Uterus (tissue), 4 donors: ENCODE results near the gene NELFB. TPM values are rescaled to one million over a fixed set of nuclear protein-coding genes. Genes with fewer than 3 reads are reported as not detected.

ENCODE experiments used
- DNase-seq, 2 donors: peaks; one replicate each; pipeline ENCODE4 v3.0.0-alpha.2; 2019 to 2020
- H3K27ac ChIP-seq, 2 donors: fragments of 200-600 bp; sonication (generic); 1 replicate in 1 of 2; 2 replicates in 1 of 2; pipeline ENCODE4 v1.5.1; 2016 to 2018
- H3K27me3 ChIP-seq, 2 donors: fragments of 200-600 bp; sonication (generic); one replicate each; pipeline ENCODE4 v1.5.1; 2018 to 2019; ENCODE audit warnings: control low read depth in 1 of 2
- H3K36me3 ChIP-seq, 2 donors: fragments of 200-600 bp; sonication (generic); one replicate each; pipeline ENCODE4 v1.5.1; 2019; ENCODE audit warnings: control low read depth in 1 of 2
- H3K4me1 ChIP-seq, 2 donors: fragments of 200-600 bp; sonication (generic); one replicate each; pipeline ENCODE4 v1.5.1; 2018 to 2019; ENCODE audit warnings: control low read depth in 1 of 2
- H3K4me3 ChIP-seq, 2 donors: fragments of 200-600 bp; sonication (generic); 1 replicate in 1 of 2; 2 replicates in 1 of 2; pipeline ENCODE4 v1.5.1; 2018 to 2019; ENCODE audit warnings: mild to moderate bottlenecking in 1 of 2
- H3K9me3 ChIP-seq, 2 donors: fragments of 200-600 bp; sonication (generic); one replicate each; pipeline ENCODE4 v1.5.1; 2019; ENCODE audit warnings: control low read depth in 1 of 2
- POLR2A ChIP-seq, 2 donors: fragments of 450-650 bp; IDR thresholded peaks; one replicate each; pipeline ENCODE4 v1.6.1; 2016; ENCODE audit warnings: antibody characterized with exemption in 2 of 2, mild to moderate bottlenecking in 1 of 2, moderate library complexity in 1 of 2
- intact Hi-C: fragments of 100-400 bp; cut with DNase I; formaldehyde crosslinking; loops from one replicate; pipeline ENCODE4 v1.15.1; 2023; ENCODE audit warnings: low total_unique reads
- total RNA-seq, 4 donors: library from RNA; depleted of rRNA in 3 of 4; stranded (reverse); fragments of >200 nt in 3 of 4; gene quantifications; one replicate each; pipeline versions ENCODE4 v1.1.0 to v1.2.4, GENCODE V29; 2014 to 2023
- TF ChIP-seq, protein P1 (sequence below), 4 experiments: fragments of 200-600 bp in 2 of 4; fragments of 450-650 bp in 2 of 4; sonication (generic) in 2 of 4; IDR thresholded peaks; one replicate each; pipeline ENCODE4 v1.5.1; 2016 to 2019; ENCODE audit warnings: antibody characterized with exemption in 4 of 4, mild to moderate bottlenecking in 2 of 4, moderate library complexity in 1 of 4
- donor health status: DM: yes; HTN: yes; CAD: no.

NELFB gene
- total RNA-seq, 4 donors from 2014 or later: 17.1 to 46.5 (median 43.2) TPM

DNA sequence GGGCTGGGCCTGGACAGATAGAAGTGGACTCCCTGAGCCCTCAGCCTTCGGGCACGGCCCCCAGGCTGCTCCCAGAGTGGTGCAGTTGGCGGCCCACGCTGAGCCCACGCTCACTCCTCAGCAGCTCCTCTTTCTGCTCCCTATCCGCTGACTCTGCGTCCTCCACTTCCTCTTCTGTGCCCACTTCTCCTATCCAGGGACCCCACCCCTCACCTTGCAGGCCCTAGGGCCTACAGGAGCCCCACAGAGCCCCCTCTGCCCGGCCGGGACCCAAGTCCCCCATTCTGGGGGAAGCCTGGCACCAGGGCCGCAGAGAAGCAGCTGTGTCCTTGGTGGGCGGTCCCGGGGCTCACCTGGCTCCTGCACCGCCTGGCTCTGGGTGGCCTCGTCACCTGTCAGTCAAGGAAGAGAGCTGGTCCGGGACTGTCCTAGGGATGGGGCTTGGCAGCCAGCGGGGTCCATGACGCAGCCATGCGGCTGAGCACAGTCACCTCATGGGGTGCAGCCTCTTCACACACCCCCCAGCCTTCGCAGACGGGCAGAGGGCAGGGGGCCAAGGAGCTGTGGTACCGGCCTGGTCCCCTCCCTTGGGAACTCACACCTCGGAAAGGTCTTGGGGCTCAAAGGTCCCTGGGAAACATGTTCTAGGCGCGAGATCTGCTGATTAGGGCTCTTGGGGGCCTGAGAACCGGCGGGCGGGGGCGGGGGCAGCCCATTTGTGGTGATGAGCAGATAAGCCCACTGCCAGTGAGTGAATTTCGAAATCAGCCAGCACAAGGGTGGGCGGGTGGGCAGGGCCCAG, 52.3 kb downstream of the NELFB start:
- DNase-seq: peak in 1 of 2 donors; percentile 16
- TF ChIP-seq, protein P1, sequence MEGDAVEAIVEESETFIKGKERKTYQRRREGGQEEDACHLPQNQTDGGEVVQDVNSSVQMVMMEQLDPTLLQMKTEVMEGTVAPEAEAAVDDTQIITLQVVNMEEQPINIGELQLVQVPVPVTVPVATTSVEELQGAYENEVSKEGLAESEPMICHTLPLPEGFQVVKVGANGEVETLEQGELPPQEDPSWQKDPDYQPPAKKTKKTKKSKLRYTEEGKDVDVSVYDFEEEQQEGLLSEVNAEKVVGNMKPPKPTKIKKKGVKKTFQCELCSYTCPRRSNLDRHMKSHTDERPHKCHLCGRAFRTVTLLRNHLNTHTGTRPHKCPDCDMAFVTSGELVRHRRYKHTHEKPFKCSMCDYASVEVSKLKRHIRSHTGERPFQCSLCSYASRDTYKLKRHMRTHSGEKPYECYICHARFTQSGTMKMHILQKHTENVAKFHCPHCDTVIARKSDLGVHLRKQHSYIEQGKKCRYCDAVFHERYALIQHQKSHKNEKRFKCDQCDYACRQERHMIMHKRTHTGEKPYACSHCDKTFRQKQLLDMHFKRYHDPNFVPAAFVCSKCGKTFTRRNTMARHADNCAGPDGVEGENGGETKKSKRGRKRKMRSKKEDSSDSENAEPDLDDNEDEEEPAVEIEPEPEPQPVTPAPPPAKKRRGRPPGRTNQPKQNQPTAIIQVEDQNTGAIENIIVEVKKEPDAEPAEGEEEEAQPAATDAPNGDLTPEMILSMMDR (IDR thresholded peaks at IDR 0.05): no peak
- no peak for TF ChIP-seq POLR2A (IDR thresholded peaks at IDR 0.05)
- H3K27me3 ChIP-seq: peaks cover 0 to 17% of the 10 kb centered on the region in 2 donors
- no peak overlapping the region for H3K27ac ChIP-seq
- H3K9me3 ChIP-seq: no peaks in the 10 kb centered on the region
- intact Hi-C loops: loop anchor here (10.0 kb wide), 1 partner anchor 107 kb away; no protein-coding TSS in a partner anchor
- no peaks in the 10 kb centered on the region for H3K36me3 ChIP-seq
- no peak overlapping the region for H3K4me3 ChIP-seq
- H3K4me1 ChIP-seq: peaks cover 0 to 28% of the 10 kb centered on the region in 2 donors

DNA sequence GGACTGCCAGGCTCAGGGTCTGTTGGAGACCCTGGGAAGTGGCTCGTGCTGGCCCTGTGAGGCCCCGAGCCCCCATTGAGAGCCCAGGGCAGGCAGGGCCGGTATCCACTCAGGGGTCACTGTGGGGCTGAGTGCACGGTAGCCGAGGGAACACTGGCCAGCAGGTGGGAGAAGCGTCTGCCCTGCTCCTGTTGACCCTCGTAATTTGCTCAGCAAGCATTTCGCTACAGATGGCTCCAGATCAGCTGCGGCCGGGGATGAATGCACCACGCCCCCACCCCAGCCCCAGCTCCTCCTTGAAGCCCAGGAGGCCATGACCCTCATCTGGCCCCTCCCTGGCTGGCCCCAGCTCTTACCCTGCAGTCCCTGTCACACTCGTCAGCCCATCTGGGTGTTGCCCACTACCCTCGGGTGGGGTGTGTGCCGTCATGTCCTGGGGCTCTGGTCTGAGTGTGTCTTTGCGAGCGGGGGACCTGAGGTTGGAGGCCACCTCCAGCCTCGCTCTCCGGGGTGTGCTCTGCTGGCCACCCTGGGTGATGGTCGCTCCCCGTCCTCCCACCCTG, 53.0 kb downstream of the NELFB start:
- peaks cover 0 to 25% of the 10 kb centered on the region in 2 donors for H3K4me1 ChIP-seq
- H3K27ac ChIP-seq: no peak overlapping the region
- TF ChIP-seq, protein P1 (IDR thresholded peaks at IDR 0.05): no peak
- TF ChIP-seq POLR2A (IDR thresholded peaks at IDR 0.05): no peak
- no peak overlapping the region for H3K4me3 ChIP-seq
- no peak for DNase-seq
- no peaks in the 10 kb centered on the region for H3K36me3 ChIP-seq
- no peaks in the 10 kb centered on the region for H3K9me3 ChIP-seq
- peaks cover 0 to 11% of the 10 kb centered on the region in 2 donors for H3K27me3 ChIP-seq
- intact Hi-C loops: loop anchor here (10.0 kb wide), 1 partner anchor 107 kb away; no protein-coding TSS in a partner anchor

DNA sequence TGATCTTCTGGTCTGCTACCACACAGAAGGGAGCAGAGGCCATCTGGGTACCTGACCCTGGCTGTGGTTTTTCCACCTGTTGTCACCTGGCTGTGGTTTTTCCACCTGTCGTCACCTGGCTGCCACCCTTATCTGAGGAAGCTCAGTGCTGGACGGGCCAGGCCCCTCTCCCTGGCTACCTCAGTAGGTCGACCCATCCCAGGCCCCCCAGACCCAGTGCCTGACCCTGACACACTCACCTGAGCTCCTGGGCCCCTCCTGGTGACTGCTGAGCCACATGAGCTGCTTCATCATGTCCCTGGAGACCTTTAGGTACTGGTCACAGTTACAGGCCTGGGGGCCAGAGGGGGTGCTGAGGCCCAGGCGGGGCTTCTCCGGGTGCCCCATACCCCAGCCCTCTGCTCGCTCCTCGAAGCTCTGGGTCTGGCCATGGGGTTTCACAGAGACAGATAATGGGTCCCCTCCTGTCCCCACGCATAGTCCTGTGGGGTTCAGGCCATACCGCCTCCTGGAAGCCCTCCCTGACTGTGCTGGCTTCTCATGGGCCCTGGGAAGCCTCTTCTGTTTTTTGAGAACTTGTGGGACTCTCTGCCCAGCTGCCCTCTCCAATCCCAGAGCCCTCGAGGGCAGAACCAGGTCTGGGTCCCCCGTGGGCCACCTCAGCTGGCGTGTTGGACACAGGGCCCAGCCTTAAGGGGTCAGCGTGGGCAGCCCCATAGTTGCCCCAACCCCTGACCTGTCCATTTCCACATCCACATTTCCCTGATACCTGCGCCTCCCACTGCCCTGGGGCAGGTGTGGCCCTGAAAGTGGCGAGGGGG, 54.5 kb downstream of the NELFB start:
- TF ChIP-seq, protein P1 (IDR thresholded peaks at IDR 0.05): no peak
- TF ChIP-seq POLR2A (IDR thresholded peaks at IDR 0.05): no peak

DNA sequence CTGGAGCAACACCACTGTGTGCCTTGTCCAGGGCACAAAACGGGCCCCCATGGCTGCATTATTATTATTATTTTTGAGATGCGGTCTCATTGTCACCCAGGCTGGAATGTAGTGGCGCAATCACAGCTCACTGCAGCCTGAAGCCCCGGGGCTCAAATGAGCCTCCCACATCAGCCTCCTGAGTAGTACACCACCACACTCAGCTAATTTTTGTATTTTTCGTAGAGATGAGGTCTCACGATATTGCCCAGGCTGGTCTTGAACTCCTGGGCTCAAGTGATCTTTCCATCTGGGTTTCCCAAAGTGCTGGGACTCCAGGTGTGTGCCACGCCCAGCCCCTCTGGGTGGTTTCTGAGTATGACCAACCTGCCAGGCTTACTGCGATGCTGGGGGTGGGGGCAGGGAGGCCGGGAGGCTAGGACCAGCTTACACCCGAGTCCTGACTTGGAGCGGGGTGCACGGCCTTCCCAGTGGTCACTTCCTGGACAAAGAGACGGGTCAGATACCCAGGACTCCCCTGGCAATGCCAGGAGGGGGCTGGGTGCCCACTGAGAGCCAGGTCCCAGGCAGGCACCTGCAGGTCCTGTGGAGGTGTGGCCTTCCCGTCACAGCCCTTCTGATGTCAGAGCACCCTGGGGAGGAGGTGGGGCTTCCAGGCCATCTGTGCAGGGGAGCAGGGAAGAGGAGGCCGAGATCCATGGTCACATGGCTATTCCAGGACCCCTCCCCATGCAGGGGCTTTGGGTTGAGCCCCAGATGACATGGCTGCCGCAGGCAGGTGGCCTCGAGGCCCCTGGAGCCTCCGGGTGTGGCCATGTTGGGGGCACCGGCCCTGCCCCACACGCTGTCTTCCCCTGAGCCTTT, 55.3 kb downstream of the NELFB start:
- no peak for DNase-seq
- no peaks in the 10 kb centered on the region for H3K36me3 ChIP-seq
- H3K4me3 ChIP-seq: no peak overlapping the region
- H3K4me1 ChIP-seq: peaks cover 0 to 18% of the 10 kb centered on the region in 2 donors
- no peak overlapping the region for H3K27ac ChIP-seq
- no peaks in the 10 kb centered on the region for H3K9me3 ChIP-seq
- no peak for TF ChIP-seq POLR2A (IDR thresholded peaks at IDR 0.05)
- TF ChIP-seq, protein P1 (IDR thresholded peaks at IDR 0.05): no peak
- H3K27me3 ChIP-seq: peaks cover 0 to under 1% of the 10 kb centered on the region in 2 donors
- intact Hi-C loops: no loop called here

More for the DNA sequence above, 54.5 kb downstream of the NELFB start:
- no peak overlapping the region for H3K27ac ChIP-seq
- no peak overlapping the region for H3K4me3 ChIP-seq
- peaks cover 0 to 25% of the 10 kb centered on the region in 2 donors for H3K4me1 ChIP-seq
- intact Hi-C loops: loop anchor here (10.0 kb wide), 1 partner anchor 105 kb away; no protein-coding TSS in a partner anchor
- H3K27me3 ChIP-seq: peaks cover 0 to 3% of the 10 kb centered on the region in 2 donors
- no peaks in the 10 kb centered on the region for H3K9me3 ChIP-seq
- DNase-seq: no peak
- H3K36me3 ChIP-seq: no peaks in the 10 kb centered on the region
